ENCODE data around the gene SUSD1.
A peak's percentile ranks its signal among the peaks of the same experiment; 100 is the strongest.

Gene SUSD1

GRCh38 chr9:112065806-112066606, 109.1 kb downstream of the SUSD1 start:
- DNase-seq (ENCODE audit: low read depth), result peak; percentile 63

GRCh38 chr9:112064871-112065270, 110.2 kb downstream of the SUSD1 start:
- DNase-seq (ENCODE audit: low read depth), result no peak

DNA sequence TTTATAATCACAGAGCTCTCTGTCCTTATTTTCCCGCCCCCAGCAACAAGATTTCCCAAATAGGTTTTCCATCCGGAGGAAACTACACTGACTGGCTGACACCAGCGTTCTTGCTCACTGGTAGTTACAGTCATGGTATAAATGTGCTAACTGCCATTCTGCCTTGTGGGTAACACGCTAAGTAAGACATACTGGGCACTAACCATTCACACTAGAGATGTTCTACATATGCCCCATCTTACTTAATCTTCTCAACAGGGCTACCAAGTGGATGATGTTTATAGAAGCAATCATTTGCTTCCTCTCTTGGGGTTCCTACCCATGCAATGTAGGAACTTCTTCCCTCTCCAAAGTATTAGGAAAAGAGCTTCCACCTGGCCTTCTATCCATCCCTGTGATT, 111.5 kb downstream of the SUSD1 start:
- no peak for DNase-seq (ENCODE audit: low read depth)

GRCh38 chr9:112063151-112063550, 111.9 kb downstream of the SUSD1 start:
- DNase-seq (ENCODE audit: low read depth), result no peak

DNA sequence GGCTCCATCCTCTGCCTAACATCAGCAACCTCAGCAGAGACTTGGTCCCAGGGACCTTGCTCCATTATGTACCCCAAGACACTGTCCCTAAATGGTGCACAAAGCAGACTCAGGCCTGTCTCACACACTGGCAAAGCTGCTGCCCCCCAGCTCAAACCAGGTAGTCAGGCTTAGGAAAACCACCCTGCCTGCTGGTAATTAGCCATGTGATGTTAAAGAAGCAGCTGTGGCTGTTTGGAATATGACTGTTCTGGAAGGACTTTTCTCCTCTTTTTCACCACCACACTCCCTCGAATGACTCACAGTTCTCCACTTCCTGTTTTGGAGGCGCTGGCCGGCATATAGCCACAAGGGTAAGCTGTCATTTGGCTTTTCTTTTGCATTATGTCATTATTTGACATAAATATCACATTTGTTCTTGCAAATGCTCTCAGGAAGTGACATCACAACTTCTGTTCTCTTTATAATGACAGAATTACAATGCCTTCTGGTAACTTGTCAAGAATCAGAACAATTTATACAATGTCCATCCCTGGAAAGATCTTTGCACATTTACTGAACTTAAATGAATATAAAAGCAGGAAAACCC, 113.9 kb downstream of the SUSD1 start:
- peak; percentile 97 for DNase-seq (ENCODE audit: low read depth)

DNA sequence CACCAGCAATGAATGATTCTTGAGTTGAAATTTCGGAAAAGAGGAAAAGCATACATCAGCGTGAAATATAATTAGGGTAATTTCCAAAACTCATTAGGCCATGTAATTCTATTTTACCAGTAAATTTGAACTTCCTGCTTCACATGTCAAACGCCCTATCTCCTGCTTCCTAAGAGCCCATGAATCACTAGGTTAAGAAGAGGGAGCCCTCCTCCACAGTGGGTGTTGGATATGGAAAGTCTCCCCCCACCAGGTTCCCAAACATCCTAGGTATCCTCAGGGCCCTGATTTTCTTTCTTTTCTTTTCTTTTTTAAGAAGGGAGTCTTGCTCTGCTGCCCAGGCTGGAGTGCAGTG, 115.2 kb downstream of the SUSD1 start:
- peak; percentile 18 for DNase-seq (ENCODE audit: low read depth)

DNA sequence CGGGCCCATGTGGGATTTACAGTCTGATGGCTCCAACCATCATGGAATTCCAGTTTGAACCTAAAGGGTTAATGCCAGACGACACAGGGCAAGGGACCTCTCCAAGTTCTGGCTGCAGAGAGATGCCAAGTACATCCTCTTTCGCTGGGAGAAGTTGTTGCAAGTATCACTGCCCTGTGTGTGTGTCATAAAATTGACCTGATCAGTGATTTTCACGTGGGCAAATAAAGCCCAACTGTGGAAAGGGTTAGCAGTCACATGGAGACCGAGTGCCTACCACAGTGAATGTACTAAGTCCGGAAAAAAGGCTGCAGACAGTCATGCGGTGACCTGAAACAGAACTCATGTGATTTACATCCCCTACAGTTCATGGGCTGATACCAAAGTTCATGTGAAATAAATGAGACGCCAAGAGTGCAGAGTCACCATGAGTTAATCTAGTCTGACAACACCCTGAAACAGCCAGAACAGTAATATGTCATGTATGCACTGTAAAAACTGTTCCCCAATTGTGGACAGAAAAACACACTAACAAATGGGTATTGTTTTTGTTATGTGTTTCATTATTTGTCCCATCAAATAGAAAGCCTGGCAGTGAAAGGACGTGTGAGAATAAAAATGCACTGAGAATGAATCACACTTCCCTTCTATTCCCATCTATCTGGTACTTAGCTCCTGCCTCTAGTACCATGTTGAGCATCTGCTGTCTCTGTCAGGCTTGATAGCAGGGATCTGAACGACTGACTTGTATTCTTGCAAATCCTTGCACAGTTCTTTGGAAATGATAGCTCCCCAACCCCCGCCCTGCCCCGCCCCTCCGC, 115.7 kb downstream of the SUSD1 start:
- DNase-seq (ENCODE audit: low read depth), result peak; percentile 92

GRCh38 chr9:112056996-112057395, 118.1 kb downstream of the SUSD1 start:
- no peak for DNase-seq (ENCODE audit: low read depth)

- no peak for DNase-seq (ENCODE audit: low read depth)
Measured at GRCh38 chr9:112054916-112055315, 120.2 kb downstream of the SUSD1 start.

- DNase-seq (ENCODE audit: low read depth), result no peak
Measured at GRCh38 chr9:112051812-112052211, 123.3 kb downstream of the SUSD1 start.

DNA sequence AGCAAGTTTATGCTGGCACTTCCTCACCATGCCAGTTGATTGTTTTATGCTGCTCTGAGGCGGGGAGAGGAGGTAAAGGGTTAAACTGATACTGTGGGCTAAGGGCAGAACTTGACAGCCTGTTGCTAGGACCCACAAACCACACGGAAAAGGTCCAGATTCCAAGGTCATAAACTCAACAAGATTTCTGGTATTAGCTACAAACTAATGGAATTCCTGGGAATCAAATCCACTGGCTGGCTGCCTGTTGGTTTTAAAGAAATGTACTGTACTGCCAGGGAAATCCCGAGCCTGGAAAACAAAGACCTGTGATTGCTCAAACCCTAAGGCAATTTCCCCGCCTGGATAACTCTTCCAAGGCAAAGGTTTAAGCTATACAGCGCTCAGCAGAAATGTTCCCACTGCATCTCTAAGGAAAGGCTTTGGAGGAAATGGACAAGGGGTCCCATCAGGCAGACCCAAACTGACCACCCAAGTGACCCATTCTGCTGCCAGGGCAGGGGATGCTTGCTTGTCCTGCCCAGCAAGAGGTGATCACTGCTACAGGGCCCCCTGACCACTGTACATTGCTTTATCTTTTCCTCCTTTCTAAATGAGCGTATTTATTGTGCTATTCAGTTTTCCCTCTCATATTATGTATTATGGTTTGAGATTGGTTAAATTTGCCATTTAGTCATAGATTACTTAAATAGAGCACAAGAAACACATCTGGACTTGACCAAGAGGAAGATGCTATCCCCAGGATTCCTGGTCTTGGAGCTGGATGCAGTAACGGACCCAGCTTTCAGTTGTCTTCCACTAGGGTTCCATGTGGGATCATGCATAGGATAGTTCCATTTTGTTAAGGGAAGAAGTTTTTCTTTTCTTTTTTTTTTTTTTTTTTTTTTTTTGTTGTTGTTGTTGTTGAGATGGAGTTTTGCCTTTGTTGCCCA, 124.3 kb downstream of the SUSD1 start:
- DNase-seq (ENCODE audit: low read depth), result peak; percentile 98

DNA sequence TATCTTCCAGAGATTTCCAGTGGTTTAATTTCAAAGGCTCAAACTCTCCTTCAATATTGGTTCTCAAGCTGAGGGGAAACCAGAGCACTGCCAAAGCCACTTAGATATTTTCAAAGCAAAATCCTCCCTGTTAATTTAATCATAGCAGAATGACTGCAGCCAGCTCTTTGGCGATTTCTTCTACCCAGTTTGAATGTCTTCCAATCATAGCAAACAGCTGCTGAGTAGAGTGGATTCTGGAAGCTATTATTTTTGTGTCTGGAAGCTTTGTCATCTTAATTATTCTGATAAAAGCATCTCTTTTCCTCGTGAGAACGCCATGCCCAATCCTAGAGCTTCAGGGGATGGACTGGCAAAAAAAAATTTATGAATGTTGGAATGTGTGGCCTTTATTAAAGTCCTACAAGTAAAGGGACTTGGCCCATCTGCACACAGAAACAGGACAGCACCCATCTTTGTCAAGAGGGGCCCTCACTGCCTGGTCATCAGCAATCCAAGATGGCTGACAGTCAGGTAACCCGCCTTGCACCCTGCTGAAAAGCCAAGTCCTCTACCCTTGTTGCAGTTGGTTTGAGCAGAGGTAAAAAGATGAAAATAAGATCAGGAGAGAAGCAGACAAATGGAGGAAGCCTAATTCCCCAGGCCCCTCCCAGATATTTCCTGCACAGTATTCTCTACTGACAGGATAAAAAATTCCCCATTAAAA, 125.1 kb downstream of the SUSD1 start:
- no peak for DNase-seq (ENCODE audit: low read depth)

GRCh38 chr9:112048924-112049691, 126.0 kb downstream of the SUSD1 start:
- DNase-seq (ENCODE audit: low read depth), result peak; percentile 86

DNA sequence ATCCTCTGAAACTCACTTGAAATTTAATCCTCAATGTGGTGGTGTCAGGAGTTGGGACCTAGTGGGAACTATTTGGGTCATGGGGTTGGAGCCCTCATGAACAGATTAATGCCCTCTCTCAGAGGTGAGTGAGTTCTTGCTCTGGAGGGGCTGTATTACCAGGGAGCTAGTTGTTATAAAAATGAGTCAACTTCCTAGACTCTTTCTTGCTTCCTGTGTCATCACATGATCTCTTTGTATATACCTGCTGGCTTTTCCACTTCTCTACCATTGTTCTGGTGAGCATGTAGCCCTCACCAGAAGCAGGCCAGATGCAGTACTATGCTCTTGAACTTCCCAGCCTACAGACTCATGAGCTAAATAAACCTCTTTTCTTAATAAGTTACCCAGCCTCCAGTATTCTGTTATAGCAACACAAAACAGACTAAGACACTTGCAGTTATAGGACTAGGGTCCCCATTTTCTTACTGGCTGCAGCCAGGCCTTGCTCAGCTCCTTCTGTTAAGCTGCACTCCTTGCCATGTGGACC, 127.5 kb downstream of the SUSD1 start:
- DNase-seq (ENCODE audit: low read depth), result no peak

- peak; percentile 83 for DNase-seq (ENCODE audit: low read depth)
Measured at GRCh38 chr9:112046181-112046580, 128.9 kb downstream of the SUSD1 start.

DNA sequence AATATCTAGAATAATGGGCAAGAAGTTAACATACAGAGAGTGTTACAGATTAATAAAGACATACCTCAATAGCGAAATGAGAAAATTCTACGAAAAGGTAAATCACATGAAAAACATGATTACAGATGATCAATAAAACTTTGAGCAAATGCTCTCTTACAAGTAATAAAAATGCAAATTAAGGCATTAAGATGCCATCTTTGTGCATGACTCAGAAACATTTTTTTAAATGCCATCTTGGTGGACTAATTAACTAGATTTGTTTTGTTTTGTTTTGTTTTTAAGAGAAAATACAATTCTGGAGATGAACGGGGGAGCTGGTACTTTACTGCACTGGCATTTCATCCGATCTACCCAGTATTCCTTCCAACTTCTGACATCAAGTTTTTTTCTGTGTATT, 130.2 kb downstream of the SUSD1 start:
- DNase-seq (ENCODE audit: low read depth), result no peak

GRCh38 chr9:112044186-112044585, 130.9 kb downstream of the SUSD1 start:
- DNase-seq (ENCODE audit: low read depth), result no peak

DNA sequence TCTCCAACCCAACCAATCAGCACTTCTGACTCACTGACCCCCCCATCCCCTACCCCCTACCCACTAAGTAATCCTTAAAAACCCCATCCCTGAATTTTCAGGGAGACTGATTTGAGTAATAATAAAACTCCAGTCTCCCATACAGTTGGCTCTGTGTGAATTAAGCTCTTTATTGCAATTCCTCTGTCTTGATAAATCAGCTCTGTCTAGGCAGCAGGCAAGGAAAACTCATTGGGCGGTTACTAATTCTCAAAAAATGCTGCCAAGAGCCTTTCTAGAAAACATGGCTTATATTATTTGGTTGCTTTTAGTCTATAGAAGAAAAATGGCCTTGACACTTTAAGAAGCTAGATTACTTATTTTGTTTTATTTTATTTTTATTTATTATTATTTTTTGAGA, 131.7 kb downstream of the SUSD1 start:
- peak; percentile 73 for DNase-seq (ENCODE audit: low read depth)

DNA sequence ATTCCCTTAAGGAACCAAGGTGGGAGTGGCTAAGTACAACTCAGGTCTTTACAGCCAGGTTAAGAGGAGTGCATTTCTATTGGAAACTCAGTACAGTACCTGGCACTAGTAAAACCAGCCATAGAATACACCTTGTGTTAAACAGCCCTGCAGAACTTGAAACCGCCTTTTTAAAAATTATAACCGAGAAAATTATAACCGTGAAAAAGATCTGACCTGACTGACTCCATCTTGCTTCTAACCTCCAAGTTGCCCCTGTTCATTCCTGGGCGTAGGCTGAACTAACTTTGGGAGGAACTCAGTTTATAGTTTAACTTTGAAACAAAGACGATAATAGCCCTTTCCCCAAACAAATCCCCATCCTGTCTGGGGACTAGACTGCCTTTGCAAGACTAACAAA, 132.3 kb downstream of the SUSD1 start:
- DNase-seq (ENCODE audit: low read depth), result no peak

DNA sequence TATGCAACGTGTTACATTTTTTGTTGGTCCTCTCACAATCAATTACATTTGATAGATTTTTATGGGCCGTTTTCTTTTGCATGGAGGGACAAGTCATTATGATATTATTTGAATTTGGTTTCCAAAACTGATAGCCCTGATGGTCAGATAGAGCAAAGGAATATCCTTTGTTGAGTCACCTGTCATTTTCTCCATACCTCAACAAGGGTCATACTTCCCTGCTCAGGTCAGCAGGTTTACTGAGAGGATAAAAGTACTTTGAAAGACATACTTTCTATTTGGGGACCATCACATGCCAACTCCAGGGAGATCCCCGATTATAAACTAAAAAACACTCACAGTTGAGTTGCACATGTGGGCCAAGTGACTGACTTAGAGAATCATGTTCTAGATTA, 132.9 kb downstream of the SUSD1 start:
- DNase-seq (ENCODE audit: low read depth), result no peak
